Activated T-cell treated with anti-CD3 and anti-CD28 coated beads for 4 hours (primary cell): ENCODE data around the gene PREX1.
"Not testable (repeated sequence)": the region's sequence is repeated elsewhere in the genome, so short reads cannot be mapped to it uniquely, and the experiment has no call there.

Experiments used
- DNase-seq: peaks from one replicate; pipeline ENCODE4 v3.0.0-alpha.2; 2020

The PREX1 gene

GRCh38 chr20:48614593-48615274, 213.1 kb downstream of the PREX1 start:
- DNase-seq = no peak

DNA sequence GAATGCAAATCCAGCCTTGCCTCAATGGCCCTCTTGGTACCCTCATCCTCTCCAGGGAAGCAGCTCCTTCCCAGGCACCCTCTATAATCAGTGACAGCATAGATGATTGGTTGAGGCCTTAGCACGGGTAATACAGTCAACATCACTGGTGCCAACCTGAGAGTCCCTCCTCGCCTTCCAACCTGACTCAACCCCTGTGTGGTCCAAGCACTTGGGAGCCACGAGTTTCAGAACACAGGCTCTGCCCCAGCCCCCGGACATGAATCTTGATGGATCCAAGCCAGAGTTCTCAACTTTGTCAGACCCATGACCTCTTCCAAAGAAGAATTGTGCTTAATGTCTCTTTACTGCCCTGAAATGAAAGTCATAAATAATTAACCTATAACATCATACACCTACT, 213.9 kb downstream of the PREX1 start:
- DNase-seq = no peak

GRCh38 chr20:48612335-48612734, 215.5 kb downstream of the PREX1 start:
- no peak for DNase-seq

- no peak for DNase-seq
Observed at GRCh38 chr20:48610996-48611395, 216.8 kb downstream of the PREX1 start.

DNA sequence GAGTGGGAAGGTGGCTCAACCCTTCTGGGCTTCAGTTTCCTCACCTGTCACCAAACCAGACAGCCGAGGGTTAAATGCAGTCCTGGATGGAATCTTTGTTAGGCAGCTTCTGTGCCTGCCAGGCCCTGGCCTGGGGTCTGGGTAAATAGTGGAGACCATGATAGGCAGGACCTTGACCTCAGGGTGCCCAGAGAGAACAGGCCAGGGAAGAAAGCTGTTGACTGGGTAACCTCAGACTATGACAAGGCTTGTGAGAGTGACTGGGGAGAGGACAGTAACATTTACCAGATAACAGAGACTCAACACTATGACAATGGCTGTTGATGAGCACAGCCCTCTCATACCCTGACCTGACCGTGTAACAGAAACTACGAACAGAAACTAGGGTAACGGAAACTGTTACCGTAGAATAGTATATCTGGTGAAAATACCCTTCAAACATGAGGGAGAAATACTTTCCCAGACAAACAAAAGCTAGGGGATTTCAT, 218.3 kb downstream of the PREX1 start:
- DNase-seq = no peak

- DNase-seq = no peak
Observed at GRCh38 chr20:48608756-48609155, 219.0 kb downstream of the PREX1 start.

- no peak for DNase-seq
Observed at GRCh38 chr20:48607544-48607865, 220.3 kb downstream of the PREX1 start.

DNA sequence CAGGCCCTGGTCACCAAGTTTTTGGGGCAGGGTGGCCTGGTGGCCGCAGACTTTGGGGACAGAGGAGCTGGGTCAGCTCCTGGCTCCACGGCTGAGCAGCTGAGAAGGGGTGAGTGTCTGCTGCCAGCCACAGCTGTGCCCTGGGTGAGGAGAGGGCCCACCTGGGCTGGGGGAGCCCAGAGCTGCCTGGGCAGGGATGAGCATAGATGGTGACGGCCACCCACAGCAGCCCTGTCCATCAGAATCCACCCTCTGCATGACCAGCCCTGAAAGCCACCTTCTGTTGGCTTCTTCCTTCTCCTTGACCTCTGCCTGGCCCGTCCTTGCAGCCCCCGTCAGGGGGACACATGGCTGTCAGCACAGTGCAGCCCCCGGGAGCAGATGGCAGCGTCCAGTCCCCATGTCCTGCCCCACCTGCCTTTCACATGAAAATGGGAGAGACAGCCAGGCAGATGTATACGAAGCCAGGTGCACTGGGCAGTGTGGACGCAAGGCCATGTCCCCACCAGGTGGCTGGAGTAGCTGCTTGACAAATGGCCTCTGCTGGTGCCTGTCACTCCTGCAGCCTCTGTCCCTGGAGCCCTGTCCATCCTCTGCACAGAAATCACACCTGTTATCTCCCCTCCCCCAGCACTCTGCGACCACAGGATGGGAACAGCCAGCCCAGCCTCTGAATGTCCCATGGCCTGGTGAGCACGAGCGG, 220.8 kb downstream of the PREX1 start:
- DNase-seq = no peak

- DNase-seq = no peak
Observed at GRCh38 chr20:48606172-48606840, 221.5 kb downstream of the PREX1 start.

GRCh38 chr20:48605364-48606171, 222.2 kb downstream of the PREX1 start:
- DNase-seq = no peak

- DNase-seq = no peak
Observed at GRCh38 chr20:48604936-48605335, 222.9 kb downstream of the PREX1 start.

DNA sequence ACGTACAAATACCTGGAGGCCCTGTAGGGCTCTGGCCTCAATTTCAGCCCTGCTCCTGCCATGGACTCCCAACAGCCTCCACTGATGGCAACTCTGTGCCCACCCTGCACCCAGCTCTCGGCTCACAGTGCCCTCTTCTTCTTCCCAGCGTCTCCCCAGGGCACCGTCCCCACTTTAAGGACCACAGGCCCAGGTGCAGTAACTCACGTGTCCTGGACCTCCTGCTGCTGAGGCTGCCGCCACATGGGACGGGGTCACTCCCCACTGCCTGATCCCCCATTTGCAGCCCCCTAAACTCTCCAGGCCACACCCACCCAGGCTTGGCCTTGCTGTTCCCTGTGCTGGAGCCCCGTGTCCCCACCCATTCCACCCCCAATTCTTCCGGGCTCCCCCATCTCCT, 223.4 kb downstream of the PREX1 start:
- no peak for DNase-seq

DNA sequence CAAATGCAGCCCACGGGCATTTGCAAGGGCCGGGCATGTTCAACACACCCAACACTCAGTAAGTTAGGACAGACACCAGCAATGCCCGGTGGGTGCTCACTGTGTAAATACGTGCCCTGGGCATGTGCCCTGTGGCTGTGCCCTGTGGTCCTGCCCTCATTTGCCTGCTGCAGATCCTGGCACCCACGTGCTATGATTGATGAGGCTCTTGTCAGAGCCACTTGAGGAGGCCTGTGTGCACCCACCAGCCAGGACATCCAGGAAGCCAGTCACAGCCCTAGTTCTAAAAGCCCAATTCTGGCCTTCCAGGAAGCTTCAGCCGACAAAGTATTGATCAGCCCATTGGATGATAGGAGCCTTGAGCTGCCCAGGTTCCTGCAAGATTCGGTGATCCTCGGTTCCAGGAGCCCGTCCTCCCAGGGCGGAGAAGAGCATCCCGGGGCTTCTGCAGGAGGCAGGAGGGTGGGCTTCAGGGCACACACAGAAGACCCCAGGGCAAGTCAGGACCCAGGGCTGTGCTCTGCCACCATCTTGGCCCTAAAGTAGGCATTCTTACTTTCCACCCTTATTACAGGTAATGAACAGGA, 223.9 kb downstream of the PREX1 start:
- DNase-seq = no peak

- no peak for DNase-seq
Observed at GRCh38 chr20:48603116-48603818, 224.5 kb downstream of the PREX1 start.

GRCh38 chr20:48601798-48602197, 226.0 kb downstream of the PREX1 start:
- DNase-seq = no peak

GRCh38 chr20:48600470-48600945, 227.3 kb downstream of the PREX1 start:
- no peak for DNase-seq

GRCh38 chr20:48599748-48600469, 227.9 kb downstream of the PREX1 start:
- no peak for DNase-seq

DNA sequence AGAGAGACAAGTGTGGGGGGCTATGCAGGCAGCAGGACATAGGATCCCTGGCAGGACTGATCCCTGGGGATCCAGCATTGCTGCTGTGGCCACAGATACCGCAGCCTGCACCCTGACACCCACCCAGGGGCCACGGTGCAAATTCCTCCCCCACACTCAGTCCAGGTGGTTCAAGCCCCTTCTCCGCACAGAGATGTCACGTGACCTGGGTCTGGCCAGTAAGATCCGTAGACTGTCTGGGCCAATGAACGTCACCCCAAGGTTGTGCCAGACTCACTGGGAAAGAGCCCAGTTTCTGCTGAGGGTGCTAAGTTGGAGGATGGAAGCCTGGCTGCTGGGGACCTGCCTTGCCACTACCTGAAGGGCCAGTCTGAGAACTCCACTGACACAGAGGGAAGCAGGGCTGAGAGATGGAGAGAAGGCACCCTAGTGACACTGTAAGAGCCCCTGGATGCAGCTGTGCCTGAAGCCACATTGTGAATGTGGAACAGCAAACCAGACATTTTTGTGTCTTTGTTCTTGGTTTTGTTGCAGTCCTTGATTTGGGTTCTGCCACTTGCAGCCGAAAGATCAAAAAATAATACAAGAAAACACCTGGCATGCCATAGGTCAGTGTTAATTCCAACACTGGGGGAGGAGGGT, 228.6 kb downstream of the PREX1 start:
- no peak for DNase-seq

- not testable (repeated sequence) for DNase-seq
Observed at GRCh38 chr20:48598303-48598941, 229.4 kb downstream of the PREX1 start.
